ENCODE measurements around the gene H3-3A. TPM values are rescaled to one million over a fixed set of nuclear protein-coding genes. Genes with fewer than 3 reads are reported as not detected.

H3-3A gene
- total and polyA plus RNA-seq, 4 donors = 76.6 to 338 (median 189) TPM

GRCh38 chr1:226023735-226024134, 38.8 kb upstream of the H3-3A start:
- 90% methylated on average over 5 of the region's 5 CpGs for WGBS
- no peak for DNase-seq (ENCODE audit: low spot score)
- Histone ChIP-seq H3K27ac (ENCODE audit: low read depth in 1 of 2, low read length in 2 of 2) (no peak overlapping the region), H3K9me3 (ENCODE audit: control insufficient read depth in 4 of 4, low read length in 3 of 4) (no peaks in the 10 kb centered on the region), H3K36me3 (ENCODE audit: control insufficient read depth in 4 of 4, insufficient read depth in 3 of 4, low read depth in 1 of 4, low read length in 3 of 4) (peaks cover 0 to 1% (median 0%) of the 10 kb centered on the region in 4 donors), H3K4me1 (ENCODE audit: control insufficient read depth in 4 of 4, insufficient read depth in 4 of 4, low read length in 3 of 4) (peaks cover under 1 to 5% (median 3%) of the 10 kb centered on the region in 4 donors), H3K4me3 (ENCODE audit: low read depth in 1 of 3, low read length in 3 of 3) (no peak overlapping the region), H3K9ac (ENCODE audit: low read depth in 1 of 2, low read length in 2 of 2) (no peak overlapping the region), H3K27me3 (ENCODE audit: control insufficient read depth in 4 of 4, insufficient read depth in 4 of 4, low read length in 3 of 4) (no peaks in the 10 kb centered on the region)
- no peak for TF ChIP-seq RAD21 (IDR thresholded peaks at IDR 0.05)
- TF ChIP-seq EGR1 (IDR thresholded peaks at IDR 0.05; ENCODE audit: low read depth in 2 of 2) = no peak
- no peak for TF ChIP-seq REST (IDR thresholded peaks at IDR 0.05)
- no peak for TF ChIP-seq FOXA2 (IDR thresholded peaks at IDR 0.05)
- TF ChIP-seq CTCF (IDR thresholded peaks at IDR 0.05; ENCODE audit: low read depth, low read length, missing input control) = no peak
- no peak for TF ChIP-seq YY1 (IDR thresholded peaks at IDR 0.05)
- no peak for TF ChIP-seq ZBTB33 (IDR thresholded peaks at IDR 0.05)
- TF ChIP-seq HNF4G (IDR thresholded peaks at IDR 0.05) = no peak
- TF ChIP-seq TAF1 (conservative IDR thresholded peaks at IDR 0.05) = no peak

GRCh38 chr1:226026833-226027232, 35.7 kb upstream of the H3-3A start:
- H3K27ac ChIP-seq (ENCODE audit: low read depth in 1 of 2, low read length in 2 of 2) = no peak overlapping the region
- H3K27me3 ChIP-seq (ENCODE audit: control insufficient read depth in 4 of 4, insufficient read depth in 4 of 4, low read length in 3 of 4) = no peaks in the 10 kb centered on the region
- H3K4me1 ChIP-seq (ENCODE audit: control insufficient read depth in 4 of 4, insufficient read depth in 4 of 4, low read length in 3 of 4) = peaks cover 2 to 15% (median 6%) of the 10 kb centered on the region in 4 donors
- 75% methylated on average over 2 of the region's 2 CpGs for WGBS
- peaks cover 0 to 1% (median 0%) of the 10 kb centered on the region in 4 donors for H3K36me3 ChIP-seq (ENCODE audit: control insufficient read depth in 4 of 4, insufficient read depth in 3 of 4, low read depth in 1 of 4, low read length in 3 of 4)
- DNase-seq (ENCODE audit: low spot score) = no peak
- no peaks in the 10 kb centered on the region for H3K9me3 ChIP-seq (ENCODE audit: control insufficient read depth in 4 of 4, low read length in 3 of 4)
- no peak for TF ChIP-seq JUND (IDR thresholded peaks at IDR 0.05)
- TF ChIP-seq HNF4G (IDR thresholded peaks at IDR 0.05) = no peak
- no peak for TF ChIP-seq REST (IDR thresholded peaks at IDR 0.05)
- no peak for TF ChIP-seq RXRA (IDR thresholded peaks at IDR 0.05)
- no peak for TF ChIP-seq ZBTB33 (IDR thresholded peaks at IDR 0.05)
- no peak for TF ChIP-seq FOXA2 (IDR thresholded peaks at IDR 0.05)
- TF ChIP-seq GABPA (IDR thresholded peaks at IDR 0.05 in 1 of 2, conservative IDR thresholded peaks at IDR 0.05 in 1 of 2) = no peak
- no peak for TF ChIP-seq NR2F2 (IDR thresholded peaks at IDR 0.05)
- TF ChIP-seq SP1 (IDR thresholded peaks at IDR 0.05) = no peak
- no peak for TF ChIP-seq ATF3 (IDR thresholded peaks at IDR 0.05)
- TF ChIP-seq CTCF (IDR thresholded peaks at IDR 0.05; ENCODE audit: low read depth, low read length, missing input control) = no peak
- TF ChIP-seq HNF4A (conservative IDR thresholded peaks at IDR 0.05) = no peak
- TF ChIP-seq TAF1 (conservative IDR thresholded peaks at IDR 0.05) = no peak
- no peak overlapping the region for H3K9ac ChIP-seq (ENCODE audit: low read depth in 1 of 2, low read length in 2 of 2)
- no peak overlapping the region for H3K4me3 ChIP-seq (ENCODE audit: low read depth in 1 of 3, low read length in 3 of 3)

Data from liver (tissue), 9 donors.